Cerebellar cortex (tissue), 1 donor: ENCODE data around the gene ANTKMT.
"Not testable (repeated sequence)": the region's sequence is repeated elsewhere in the genome, so short reads cannot be mapped to it uniquely, and the experiment has no call there.

ENCODE experiments used
- DNase-seq: peaks from one replicate; pipeline ENCODE4 v3.0.0-alpha.2; 2015; ENCODE audit warnings: low spot score

Gene ANTKMT

GRCh38 chr16:743794-744500, 23.0 kb downstream of the ANTKMT start:
- no peak for DNase-seq

DNA sequence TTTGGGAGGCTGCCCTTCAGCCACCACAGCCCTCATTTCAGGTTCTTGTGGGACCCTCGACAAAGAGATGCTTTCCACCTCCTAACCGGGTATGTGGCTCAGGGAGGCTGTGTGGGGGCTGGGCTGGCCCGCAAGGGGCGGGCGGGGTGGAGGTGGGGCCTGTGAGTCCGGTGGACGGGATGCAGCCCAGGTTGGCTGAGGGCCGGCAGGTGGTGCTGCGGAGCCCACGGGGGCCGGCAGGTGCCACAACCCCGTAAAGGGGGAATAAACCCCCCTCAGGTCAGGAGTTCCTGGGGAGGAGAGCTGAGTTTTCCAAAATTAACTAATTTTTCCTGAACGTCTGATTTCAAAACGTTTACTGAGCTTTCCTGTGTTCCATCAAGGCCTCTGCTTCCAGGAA, 24.8 kb downstream of the ANTKMT start:
- DNase-seq = no peak

GRCh38 chr16:746637-747036, 25.7 kb downstream of the ANTKMT start:
- no peak for DNase-seq

GRCh38 chr16:747978-748746, 27.2 kb downstream of the ANTKMT start:
- DNase-seq = no peak

DNA sequence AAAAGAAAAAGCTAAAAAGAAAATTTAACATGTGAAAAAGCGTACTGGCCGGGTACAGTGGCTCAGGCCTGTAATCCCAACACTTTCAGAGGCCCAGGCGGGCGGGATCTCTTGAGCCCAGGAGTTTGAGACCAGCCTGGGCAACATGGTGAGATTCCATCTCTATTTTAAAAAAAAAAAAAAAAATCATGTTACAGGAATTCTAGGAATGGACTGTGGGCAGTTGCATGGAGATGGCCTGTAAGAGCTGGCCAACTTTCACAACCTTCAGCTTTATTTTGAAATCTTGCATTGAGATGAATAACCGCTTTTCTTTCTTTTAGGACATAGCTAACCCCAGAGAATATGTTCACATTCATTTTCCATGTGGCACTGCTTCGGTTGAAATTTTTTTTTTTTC, 28.1 kb downstream of the ANTKMT start:
- DNase-seq = no peak

DNA sequence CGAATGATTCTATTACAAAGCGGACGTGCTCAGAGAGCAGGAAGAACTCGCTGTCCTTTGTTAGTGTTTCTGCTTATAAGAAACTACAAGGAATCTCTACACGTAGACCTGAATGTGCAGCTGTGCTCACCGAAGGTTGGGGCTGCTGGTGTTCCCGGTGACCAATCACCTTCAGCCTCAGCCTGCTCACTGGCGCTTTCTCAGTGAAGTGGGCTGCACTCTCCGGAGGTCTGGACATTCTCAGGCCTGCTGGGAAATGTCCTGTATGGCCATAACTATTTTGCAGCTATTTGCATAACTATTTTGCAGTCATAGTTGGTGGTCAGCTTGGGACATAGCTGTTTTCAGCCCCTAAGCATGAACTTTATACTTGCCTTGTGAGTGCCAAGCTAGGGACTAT, 29.5 kb downstream of the ANTKMT start:
- DNase-seq = no peak

- peak; percentile 58 for DNase-seq
These were observed 30.4 kb downstream of the ANTKMT start for GRCh38 chr16:751152-752006.

GRCh38 chr16:752007-752312, 31.0 kb downstream of the ANTKMT start:
- DNase-seq = no peak

DNA sequence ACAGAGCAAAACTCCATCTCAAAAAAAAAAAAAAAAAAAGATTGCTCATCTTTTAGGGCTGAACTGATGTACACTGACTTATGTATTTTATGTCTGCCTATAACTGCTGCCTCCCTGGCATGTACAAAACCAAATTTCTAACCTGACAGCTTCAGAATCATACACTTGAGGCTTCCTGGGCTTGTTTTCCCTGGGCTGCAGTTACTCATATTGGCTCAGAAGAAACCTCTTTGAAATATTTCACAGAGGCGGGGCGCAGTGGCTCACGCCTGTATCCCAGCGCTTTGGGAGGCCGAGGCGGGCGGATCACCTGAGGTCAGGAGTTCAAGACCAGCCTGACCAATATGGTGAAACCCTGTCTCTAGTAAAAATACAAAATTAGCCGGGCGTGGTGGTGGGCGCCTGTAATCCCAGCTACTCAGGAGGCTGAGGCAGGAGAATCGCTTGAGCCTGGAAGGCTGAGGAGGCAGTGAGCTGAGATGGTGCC, 33.2 kb downstream of the ANTKMT start:
- not testable (repeated sequence) for DNase-seq

DNA sequence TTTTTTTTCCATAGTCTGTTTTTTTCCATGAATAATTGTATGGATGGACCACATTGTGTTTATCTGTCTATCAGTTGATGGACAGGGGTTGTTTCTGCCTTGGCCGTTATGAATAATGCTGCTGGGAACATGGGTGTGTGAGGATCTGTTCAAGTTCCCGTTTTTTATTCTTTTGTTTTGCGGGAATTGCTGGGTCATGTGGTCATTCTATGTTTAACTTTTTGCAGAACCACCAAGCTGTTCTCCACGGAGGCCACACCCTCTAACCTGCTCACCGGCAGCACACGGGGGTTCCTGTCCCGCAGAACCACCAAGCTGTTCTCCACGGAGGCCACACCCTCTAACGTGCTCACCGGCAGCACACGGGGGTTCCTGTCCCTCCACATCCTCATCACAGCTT, 33.7 kb downstream of the ANTKMT start:
- DNase-seq = no peak

GRCh38 chr16:756428-756827, 35.5 kb downstream of the ANTKMT start:
- no peak for DNase-seq

- DNase-seq = no peak
These were observed 38.4 kb downstream of the ANTKMT start for GRCh38 chr16:759110-759910.

- no peak for DNase-seq
These were observed 39.1 kb downstream of the ANTKMT start for GRCh38 chr16:760065-760464.

GRCh38 chr16:760545-761343, 39.8 kb downstream of the ANTKMT start, which contains the start of gene MSLN:
MSLN (plus strand) TSS chr16:760734; CDS start chr16:762681, 1,947 bp downstream.
- no peak for DNase-seq

- DNase-seq = no peak
These were observed 40.9 kb downstream of the ANTKMT start for GRCh38 chr16:761625-762513.

DNA sequence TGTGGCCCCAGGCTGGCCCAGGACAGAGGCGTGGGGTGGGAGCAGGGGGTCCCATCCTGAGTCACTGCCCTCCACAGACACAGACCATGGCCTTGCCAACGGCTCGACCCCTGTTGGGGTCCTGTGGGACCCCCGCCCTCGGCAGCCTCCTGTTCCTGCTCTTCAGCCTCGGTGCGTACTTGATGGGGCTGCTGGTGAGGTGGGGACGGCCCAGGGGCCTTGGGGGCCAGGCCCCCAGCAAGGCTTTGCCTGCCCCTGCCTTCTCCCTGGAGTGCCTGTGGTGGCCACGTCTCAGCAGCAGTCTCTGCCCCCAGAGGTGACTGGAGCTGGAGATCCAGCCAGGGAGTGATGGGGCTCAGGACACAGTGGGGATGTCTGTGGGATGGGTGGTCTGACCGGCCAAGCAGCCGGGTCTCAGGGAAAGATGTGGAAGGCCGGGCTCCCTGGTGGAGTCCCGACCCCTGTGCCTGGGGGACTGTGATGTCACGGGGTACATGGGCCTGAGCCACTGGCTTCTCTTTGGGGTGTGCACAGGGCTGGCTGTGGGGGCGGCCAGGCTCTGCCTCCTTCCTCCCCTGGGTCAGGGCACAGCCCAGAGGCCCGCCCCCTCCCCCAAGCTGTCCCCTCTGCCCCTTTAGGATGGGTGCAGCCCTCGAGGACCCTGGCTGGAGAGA, 41.8 kb downstream of the ANTKMT start:
- DNase-seq = no peak

DNA sequence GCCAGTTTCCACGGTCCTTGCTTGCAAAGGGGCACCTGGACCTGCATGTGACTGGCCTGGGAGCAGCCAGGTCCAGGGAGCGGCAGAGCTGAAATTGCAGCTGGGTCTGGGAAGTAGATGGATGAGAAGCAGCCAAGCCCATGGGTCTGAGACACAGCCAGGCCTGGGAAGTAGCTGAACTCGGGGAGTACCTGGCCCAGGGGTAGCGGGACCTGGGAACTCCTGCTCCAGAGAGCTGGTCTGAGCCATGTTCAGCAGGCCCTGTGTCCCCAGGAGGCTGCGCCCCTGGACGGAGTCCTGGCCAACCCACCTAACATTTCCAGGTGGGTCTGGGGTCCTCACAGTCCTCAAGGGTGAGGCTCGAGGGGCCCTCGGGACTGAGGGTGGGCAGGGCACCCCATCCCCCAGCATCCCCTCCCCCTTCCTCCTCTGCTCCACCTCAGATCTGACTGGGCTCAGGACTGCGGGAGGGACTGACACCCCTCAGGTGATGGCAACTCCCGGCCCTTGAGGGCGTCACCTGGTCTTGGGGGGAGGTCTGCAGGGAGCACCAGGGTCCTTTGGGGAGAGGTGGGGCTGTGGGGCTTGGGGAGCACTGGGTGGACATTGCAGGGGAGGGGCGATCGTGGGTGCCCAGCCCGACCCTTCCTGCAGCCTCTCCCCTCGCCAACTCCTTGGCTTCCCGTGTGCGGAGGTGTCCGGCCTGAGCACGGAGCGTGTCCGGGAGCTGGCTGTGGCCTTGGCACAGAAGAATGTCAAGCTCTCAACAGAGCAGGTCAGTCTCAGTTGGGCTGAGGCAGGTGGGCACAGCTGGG, 42.6 kb downstream of the ANTKMT start:
- no peak for DNase-seq

DNA sequence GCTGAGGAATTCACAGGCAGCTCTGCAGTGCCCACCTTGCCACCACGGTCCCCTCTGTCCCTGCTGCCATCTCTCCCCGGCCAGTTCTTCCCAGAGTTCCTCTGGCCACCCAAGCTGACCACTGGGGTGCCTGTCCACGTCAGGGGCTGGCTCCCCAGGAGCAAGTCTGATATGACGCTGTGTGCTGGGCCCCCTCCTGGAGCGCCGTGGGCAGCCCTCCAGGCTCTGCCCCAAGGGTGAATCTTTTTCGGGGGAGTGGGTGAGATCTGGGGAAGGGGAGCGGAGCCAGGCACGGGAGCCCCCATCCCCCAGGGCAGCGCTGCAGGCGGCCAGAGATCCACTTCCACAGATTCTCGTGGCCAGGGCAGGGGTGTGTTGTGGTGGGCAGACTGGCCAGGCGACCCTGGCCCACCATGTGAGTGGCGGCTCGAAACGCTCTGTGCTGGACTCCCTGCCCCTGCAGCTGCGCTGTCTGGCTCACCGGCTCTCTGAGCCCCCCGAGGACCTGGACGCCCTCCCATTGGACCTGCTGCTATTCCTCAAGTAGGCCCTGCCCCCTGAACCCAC, 43.3 kb downstream of the ANTKMT start:
- no peak for DNase-seq
